Gastroesophageal sphincter (tissue), 3 donors: ENCODE results near the gene RFXAP.

ENCODE experiments used
- EP300 ChIP-seq: sonication (generic); formaldehyde crosslinking; IDR thresholded peaks from one replicate; pipeline ENCODE4 v1.6.1; 2017; ENCODE audit warnings: antibody characterized with exemption, mild to moderate bottlenecking
- POLR2A ChIP-seq, 2 donors: fragments of 450-650 bp; IDR thresholded peaks; one replicate each; pipeline ENCODE4 v1.6.1; 2017; ENCODE audit warnings: antibody characterized with exemption in 2 of 2, mild to moderate bottlenecking in 2 of 2, moderate library complexity in 1 of 2
- POLR2AphosphoS5 ChIP-seq: sonication (generic); formaldehyde crosslinking; IDR thresholded peaks from one replicate; pipeline ENCODE4 v1.6.1; 2017; ENCODE audit warnings: antibody characterized with exemption
- TF ChIP-seq, protein P1 (sequence below), 4 experiments: fragments of 200-600 bp in 2 of 4; fragments of 450-650 bp in 2 of 4; sonication (generic) in 1 of 4; IDR thresholded peaks; one replicate each; pipeline ENCODE4 v1.5.1; 2017 to 2019; ENCODE audit warnings: antibody characterized with exemption in 4 of 4, mild to moderate bottlenecking in 2 of 4, moderate library complexity in 2 of 4

DNA sequence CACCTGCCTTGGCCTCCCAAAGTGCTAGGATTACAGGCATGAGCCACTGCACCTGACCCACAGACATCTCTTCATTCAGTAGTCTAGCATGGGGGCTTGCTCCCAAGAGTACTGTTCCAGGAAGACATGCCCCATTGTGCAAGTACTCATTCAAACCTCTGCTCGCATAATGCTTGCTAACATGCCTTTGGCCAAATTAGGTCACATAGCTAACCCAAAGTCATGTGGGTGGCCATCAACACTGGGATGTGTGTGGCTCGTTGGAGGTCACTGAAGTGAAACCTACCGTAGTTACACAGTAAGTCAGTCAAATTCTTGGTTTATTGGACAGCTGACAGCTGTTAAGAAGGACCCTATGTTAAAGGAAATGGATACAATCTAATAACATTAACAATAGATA, 20.3 kb downstream of the RFXAP start:
- TF ChIP-seq, protein P1, sequence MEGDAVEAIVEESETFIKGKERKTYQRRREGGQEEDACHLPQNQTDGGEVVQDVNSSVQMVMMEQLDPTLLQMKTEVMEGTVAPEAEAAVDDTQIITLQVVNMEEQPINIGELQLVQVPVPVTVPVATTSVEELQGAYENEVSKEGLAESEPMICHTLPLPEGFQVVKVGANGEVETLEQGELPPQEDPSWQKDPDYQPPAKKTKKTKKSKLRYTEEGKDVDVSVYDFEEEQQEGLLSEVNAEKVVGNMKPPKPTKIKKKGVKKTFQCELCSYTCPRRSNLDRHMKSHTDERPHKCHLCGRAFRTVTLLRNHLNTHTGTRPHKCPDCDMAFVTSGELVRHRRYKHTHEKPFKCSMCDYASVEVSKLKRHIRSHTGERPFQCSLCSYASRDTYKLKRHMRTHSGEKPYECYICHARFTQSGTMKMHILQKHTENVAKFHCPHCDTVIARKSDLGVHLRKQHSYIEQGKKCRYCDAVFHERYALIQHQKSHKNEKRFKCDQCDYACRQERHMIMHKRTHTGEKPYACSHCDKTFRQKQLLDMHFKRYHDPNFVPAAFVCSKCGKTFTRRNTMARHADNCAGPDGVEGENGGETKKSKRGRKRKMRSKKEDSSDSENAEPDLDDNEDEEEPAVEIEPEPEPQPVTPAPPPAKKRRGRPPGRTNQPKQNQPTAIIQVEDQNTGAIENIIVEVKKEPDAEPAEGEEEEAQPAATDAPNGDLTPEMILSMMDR (IDR thresholded peaks at IDR 0.05) = no peak
- no peak for TF ChIP-seq EP300
- TF ChIP-seq POLR2A (IDR thresholded peaks at IDR 0.05) = no peak
- TF ChIP-seq POLR2AphosphoS5 = no peak
